ENCODE measurements around the gene DNAH11.

- TF ChIP-seq POLR2AphosphoS5 (IDR thresholded peaks at IDR 0.05), result no peak
- TF ChIP-seq CTCF (IDR thresholded peaks at IDR 0.05), result no peak
- no peak for TF ChIP-seq POLR2A (IDR thresholded peaks at IDR 0.05)
- no peak for TF ChIP-seq EP300 (IDR thresholded peaks at IDR 0.05)
Observed at GRCh38 chr7:21844742-21845141, 301.9 kb downstream of the DNAH11 start.

All from upper lobe of left lung (tissue), 4 donors.